ENCODE measurements around the gene CUX1.

CUX1 gene

DNA sequence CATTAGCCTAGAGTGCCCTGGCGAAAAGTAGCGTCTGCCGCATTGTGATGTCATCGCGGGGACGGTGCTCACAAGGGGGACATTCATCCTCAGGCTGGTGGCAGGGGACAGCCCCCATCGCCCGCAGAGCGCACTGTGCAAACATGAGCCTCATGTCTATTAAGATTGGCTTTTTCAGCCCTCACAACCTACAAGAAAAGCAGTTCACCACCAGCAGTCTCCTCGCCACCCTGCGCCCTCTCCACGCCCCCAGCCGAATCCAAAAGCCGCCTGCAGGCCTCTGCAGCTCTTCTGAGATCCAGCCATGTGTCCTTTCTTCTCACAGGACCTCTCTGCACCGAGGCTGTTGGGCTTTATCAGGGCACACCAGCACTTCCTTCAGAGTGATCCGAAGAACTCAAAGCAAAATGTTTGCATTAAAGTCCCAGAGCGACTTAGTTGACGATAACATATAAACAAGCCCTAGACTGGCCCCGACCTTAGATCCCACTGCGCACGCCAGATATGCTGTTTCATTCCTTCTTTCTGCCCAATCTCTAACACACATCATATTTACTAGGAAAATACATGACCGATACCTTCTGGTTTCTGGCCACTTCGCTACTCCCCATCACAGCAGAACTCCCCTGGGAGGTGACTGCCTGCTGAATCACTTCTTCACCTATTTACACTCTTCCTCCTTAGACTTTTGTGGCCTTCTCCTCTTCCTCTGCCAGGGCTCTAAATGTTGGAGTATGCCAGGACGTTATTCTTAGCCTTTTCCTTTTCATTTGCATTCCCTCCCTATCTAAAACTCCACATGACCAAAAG lies 263.2 kb downstream of the CUX1 start:
- H3K4me3 ChIP-seq (replicated peaks in 1 of 2; ENCODE audit: low read depth in 2 of 2, low read length in 2 of 2): no peak overlapping the region
- TF ChIP-seq CTCF (IDR thresholded peaks at IDR 0.05; ENCODE audit: low read depth, low read length): no peak

DNA sequence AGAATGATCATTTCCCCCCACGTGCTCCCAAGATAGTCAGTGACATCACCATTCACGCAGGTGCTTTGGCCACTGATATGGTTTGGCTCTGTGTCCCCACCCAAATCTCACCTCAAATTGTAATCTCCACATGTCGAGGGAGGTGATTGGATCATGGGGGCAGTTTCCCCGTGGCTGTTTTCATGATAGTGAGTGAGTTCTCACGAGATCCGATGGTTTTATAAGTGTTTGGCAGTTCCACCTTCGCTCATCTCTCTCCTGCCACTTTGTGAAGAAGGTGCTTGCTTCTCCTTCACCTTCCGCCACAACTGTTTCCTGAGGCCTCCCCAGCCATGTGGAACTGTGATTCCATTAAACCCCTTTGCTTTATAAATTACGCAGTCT lies 263.8 kb downstream of the CUX1 start:
- DNase-seq (ENCODE audit: low read depth in 2 of 2): no peak

More for the DNA sequence above, 263.2 kb downstream of the CUX1 start:
- peak; percentile 8 to 69 for DNase-seq (ENCODE audit: low read depth in 2 of 2)

DNA sequence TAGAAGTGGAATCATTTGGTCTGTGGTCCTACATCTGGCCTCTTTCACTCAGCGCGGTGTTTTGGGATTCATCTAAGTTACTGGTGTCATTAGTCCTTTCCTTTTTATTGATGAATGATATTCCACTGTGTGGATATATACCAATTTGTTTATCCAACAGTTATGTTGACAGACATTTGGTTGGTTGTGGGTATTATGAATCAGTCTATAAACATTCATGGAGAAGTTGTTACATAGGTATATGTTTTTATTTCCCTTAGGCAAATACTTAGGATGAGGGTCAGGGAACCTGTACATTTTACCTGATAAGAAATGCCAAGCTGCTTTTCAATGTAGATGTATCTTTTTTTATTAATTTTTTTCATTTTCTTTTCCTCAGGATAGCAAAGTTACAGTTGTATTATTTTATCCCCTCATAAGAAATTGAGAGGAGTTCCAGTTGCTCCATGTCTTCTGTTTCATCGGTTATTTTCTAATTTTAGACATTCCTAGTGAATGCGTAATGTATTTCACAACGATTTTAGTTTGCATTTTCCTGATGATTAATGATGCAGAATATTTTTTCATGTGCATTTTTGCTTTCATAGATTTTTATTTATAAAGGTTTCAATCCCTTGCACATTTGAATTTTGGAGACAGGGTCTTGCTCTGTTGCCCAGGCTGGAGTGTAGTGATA lies 265.4 kb downstream of the CUX1 start:
- no peak for TF ChIP-seq CTCF (IDR thresholded peaks at IDR 0.05; ENCODE audit: low read depth, low read length)
- DNase-seq (ENCODE audit: low read depth in 2 of 2): peak; percentile 20 to 73
- no peak overlapping the region for H3K4me3 ChIP-seq (replicated peaks in 1 of 2; ENCODE audit: low read depth in 2 of 2, low read length in 2 of 2)

More for the DNA sequence above, 263.8 kb downstream of the CUX1 start:
- no peak overlapping the region for H3K4me3 ChIP-seq (replicated peaks in 1 of 2; ENCODE audit: low read depth in 2 of 2, low read length in 2 of 2)
- TF ChIP-seq CTCF (IDR thresholded peaks at IDR 0.05; ENCODE audit: low read depth, low read length): no peak

DNA sequence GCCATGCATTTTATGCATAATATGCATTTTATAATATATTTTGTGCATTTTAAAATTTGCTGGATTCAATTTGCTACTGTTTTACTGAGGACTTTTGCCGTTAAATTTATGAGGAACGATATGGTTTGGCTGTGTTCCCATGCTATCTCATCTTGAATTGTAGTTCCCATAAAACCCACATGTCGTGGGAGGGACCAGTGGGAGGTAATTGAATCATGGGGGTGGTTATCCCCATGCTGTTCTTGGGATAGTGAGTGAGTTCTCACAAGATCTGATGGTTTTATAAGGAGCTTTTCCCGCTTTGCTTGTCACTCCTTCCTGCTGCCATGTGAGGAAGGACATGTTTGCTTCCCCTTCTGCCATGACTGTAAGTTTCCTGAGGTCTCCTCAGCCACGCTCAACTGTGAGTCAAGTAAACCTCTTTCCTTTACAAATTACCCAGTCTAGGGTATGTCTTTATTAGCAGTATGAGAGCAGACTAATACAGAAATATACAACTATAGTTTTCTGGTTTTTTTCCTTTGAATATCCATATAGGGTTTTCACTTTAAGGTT lies 267.9 kb downstream of the CUX1 start:
- no peak for DNase-seq (ENCODE audit: low read depth in 2 of 2)
- no peak overlapping the region for H3K4me3 ChIP-seq (replicated peaks in 1 of 2; ENCODE audit: low read depth in 2 of 2, low read length in 2 of 2)
- no peak for TF ChIP-seq CTCF (IDR thresholded peaks at IDR 0.05; ENCODE audit: low read depth, low read length)

DNA sequence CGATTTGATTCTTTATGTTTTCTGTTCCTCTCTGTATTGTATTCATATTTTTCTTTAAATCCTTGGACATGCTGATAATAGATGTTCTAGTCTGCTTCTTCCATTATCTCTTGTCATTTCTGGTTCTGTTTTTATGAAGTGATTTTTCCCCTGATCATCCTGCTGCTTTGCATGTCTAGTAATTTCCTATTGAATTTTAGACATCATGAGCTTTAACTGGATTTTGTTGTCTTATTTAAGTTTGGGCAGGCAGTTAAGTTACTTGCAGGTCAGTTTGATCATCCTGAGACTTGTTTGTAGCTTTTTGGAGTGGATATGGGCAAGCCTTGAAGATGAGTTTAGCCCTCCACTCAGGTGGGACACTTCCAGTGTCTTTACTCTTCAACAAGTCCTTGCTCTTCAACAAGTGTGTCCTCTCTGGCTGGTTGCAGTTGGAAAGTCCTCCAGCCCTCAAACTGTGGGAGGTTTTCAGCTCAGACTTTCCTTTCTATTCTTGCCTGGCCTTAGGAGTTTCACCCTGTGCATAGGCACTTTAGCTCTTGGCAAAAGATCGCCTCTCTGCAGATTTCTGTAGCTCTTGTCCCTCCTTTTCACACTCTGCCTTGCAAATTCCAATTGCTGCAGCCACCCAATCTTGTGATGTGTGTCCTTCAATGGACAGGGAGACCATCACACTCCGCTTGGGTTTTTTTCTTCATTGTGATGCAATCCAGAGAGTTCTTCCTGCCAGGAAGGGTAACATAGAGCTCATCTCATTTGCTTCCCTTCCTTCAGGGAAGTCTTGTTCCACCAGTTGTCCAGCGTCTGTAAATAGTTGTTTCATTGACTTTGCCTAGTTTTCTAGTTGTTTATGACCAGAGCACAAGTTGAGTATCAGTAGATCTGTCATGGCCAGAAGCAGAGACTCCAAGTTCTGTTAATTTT lies 272.0 kb downstream of the CUX1 start:
- peak in 1 of 2 donors; percentile 17 for DNase-seq (ENCODE audit: low read depth in 2 of 2)
- no peak for TF ChIP-seq CTCF (IDR thresholded peaks at IDR 0.05; ENCODE audit: low read depth, low read length)
- H3K4me3 ChIP-seq (replicated peaks in 1 of 2; ENCODE audit: low read depth in 2 of 2, low read length in 2 of 2): no peak overlapping the region

GRCh38 chr7:102093599-102094315 lies 276.3 kb downstream of the CUX1 start:
- DNase-seq (ENCODE audit: low read depth in 2 of 2): no peak
- TF ChIP-seq CTCF (IDR thresholded peaks at IDR 0.05; ENCODE audit: low read depth, low read length): no peak
- H3K4me3 ChIP-seq (replicated peaks in 1 of 2; ENCODE audit: low read depth in 2 of 2, low read length in 2 of 2): no peak overlapping the region

Data from cardiac fibroblast (primary cell).